ENCODE results near the gene RFC2.

GRCh38 chr7:74222851-74223710 lies 31.1 kb downstream of the RFC2 start:
- no peak for TF ChIP-seq CTCF (IDR thresholded peaks at IDR 0.05)
- no peak for TF ChIP-seq POLR2A (IDR thresholded peaks at IDR 0.05)
